ENCODE data around the gene NFAT5. TPM values are rescaled to one million over a fixed set of nuclear protein-coding genes. Genes with fewer than 3 reads are reported as not detected.

The NFAT5 gene
- total RNA-seq, 1 donor from 2014 or later = 30.1 TPM

- H3K4me1 Mint-ChIP-seq (ENCODE audit: unreplicated experiment) = peaks cover 43% of the 10 kb centered on the region
- H3K36me3 Mint-ChIP-seq = peaks cover 20% of the 10 kb centered on the region
- DNase-seq (ENCODE audit: extremely low spot score, unreplicated experiment) = no peak
- TF ChIP-seq CTCF (conservative IDR thresholded peaks at IDR 0.05) = no peak
- H3K4me3 Mint-ChIP-seq = no peak overlapping the region
- H3K9me3 Mint-ChIP-seq = no peaks in the 10 kb centered on the region
- H3K27ac Mint-ChIP-seq = peak overlapping the region; percentile 56
- H3K27me3 Mint-ChIP-seq = no peaks in the 10 kb centered on the region
Observed at GRCh38 chr16:69613378-69614154, 47.8 kb downstream of the NFAT5 start.

GRCh38 chr16:69615528-69615927 lies 49.8 kb downstream of the NFAT5 start:
- no peak for TF ChIP-seq CTCF (conservative IDR thresholded peaks at IDR 0.05)
- Mint-ChIP-seq H3K27ac (no peak overlapping the region), H3K4me1 (ENCODE audit: unreplicated experiment) (peaks cover 38% of the 10 kb centered on the region), H3K36me3 (peaks cover 16% of the 10 kb centered on the region), H3K4me3 (no peak overlapping the region), H3K9me3 (no peaks in the 10 kb centered on the region), H3K27me3 (no peaks in the 10 kb centered on the region)
- no peak for DNase-seq (ENCODE audit: extremely low spot score, unreplicated experiment)

GRCh38 chr16:69616082-69616481 lies 50.3 kb downstream of the NFAT5 start:
- no peak for DNase-seq (ENCODE audit: extremely low spot score, unreplicated experiment)
- H3K27ac Mint-ChIP-seq = no peak overlapping the region
- no peaks in the 10 kb centered on the region for H3K27me3 Mint-ChIP-seq
- TF ChIP-seq CTCF (conservative IDR thresholded peaks at IDR 0.05) = no peak
- no peaks in the 10 kb centered on the region for H3K9me3 Mint-ChIP-seq
- no peak overlapping the region for H3K4me3 Mint-ChIP-seq
- H3K36me3 Mint-ChIP-seq = peaks cover 16% of the 10 kb centered on the region
- peaks cover 33% of the 10 kb centered on the region for H3K4me1 Mint-ChIP-seq (ENCODE audit: unreplicated experiment)

GRCh38 chr16:69618307-69618706 lies 52.5 kb downstream of the NFAT5 start:
- TF ChIP-seq CTCF (conservative IDR thresholded peaks at IDR 0.05) = no peak
- H3K36me3 Mint-ChIP-seq = peaks cover 20% of the 10 kb centered on the region
- H3K4me1 Mint-ChIP-seq (ENCODE audit: unreplicated experiment) = peaks cover 20% of the 10 kb centered on the region
- no peak overlapping the region for H3K4me3 Mint-ChIP-seq
- no peak overlapping the region for H3K27ac Mint-ChIP-seq
- H3K27me3 Mint-ChIP-seq = no peaks in the 10 kb centered on the region
- DNase-seq (ENCODE audit: extremely low spot score, unreplicated experiment) = no peak
- H3K9me3 Mint-ChIP-seq = no peaks in the 10 kb centered on the region

- Mint-ChIP-seq H3K4me3 (no peak overlapping the region), H3K9me3 (no peaks in the 10 kb centered on the region), H3K27ac (no peak overlapping the region), H3K27me3 (no peaks in the 10 kb centered on the region), H3K36me3 (peaks cover 20% of the 10 kb centered on the region), H3K4me1 (ENCODE audit: unreplicated experiment) (peaks cover 15% of the 10 kb centered on the region)
- no peak for DNase-seq (ENCODE audit: extremely low spot score, unreplicated experiment)
- TF ChIP-seq CTCF (conservative IDR thresholded peaks at IDR 0.05) = no peak
Observed at GRCh38 chr16:69618721-69619120, 53.0 kb downstream of the NFAT5 start.
